HL-60 (cell line): ENCODE results near the gene UBE2E1.

Experiments
- DNase-seq, 2 experiments: peaks; one replicate each; pipeline ENCODE4 v3.0.0-alpha.2; 2010 to 2020; ENCODE audit warnings: low read depth in 1 of 2, low spot score in 1 of 2
- H3K27ac ChIP-seq: fragments of 250-450 bp; sonication (Bioruptor Pico); replicated peaks from 2 replicates; pipeline ENCODE4 v1.5.1; 2020; ENCODE audit warnings: mild to moderate bottlenecking, moderate library complexity
- H3K27me3 ChIP-seq: fragments of 250-450 bp; sonication (Bioruptor Pico); 2 replicates; pipeline ENCODE4 v1.5.1; 2021; ENCODE audit warnings: mild to moderate bottlenecking, moderate library complexity; ENCODE audit not compliant: insufficient read depth, poor library complexity, severe bottlenecking
- H3K4me3 ChIP-seq: replicated peaks from 2 replicates; pipeline ENCODE4 v1.5.1; 2011; ENCODE audit warnings: mild to moderate bottlenecking, control low read depth, low read length; ENCODE audit not compliant: insufficient read depth
- CTCF ChIP-seq: IDR thresholded peaks from one replicate; pipeline ENCODE4 v1.5.1; 2011; ENCODE audit warnings: low read length, control low read depth, inconsistent platforms; ENCODE audit not compliant: insufficient read depth
- GABPA ChIP-seq: IDR thresholded peaks from 2 replicates; pipeline ENCODE4 v1.6.1; 2012; ENCODE audit warnings: low read depth
- POLR2AphosphoS5 ChIP-seq: IDR thresholded peaks from 2 replicates; pipeline ENCODE4 v1.6.1; 2012; ENCODE audit warnings: low read depth
- REST ChIP-seq: IDR thresholded peaks from 2 replicates; pipeline ENCODE4 v1.6.1; 2012; ENCODE audit warnings: low read depth; ENCODE audit not compliant: insufficient replicate concordance
- SPI1 ChIP-seq: IDR thresholded peaks from 2 replicates; pipeline ENCODE4 v1.6.1; 2012; ENCODE audit warnings: low read depth, mild to moderate bottlenecking, borderline replicate concordance
- long read RNA-seq: library from polyadenylated mRNA; unstranded; transcript quantifications from one replicate; pipeline ENCODE4 v2.0.0, GENCODE V29; 2020

UBE2E1 gene
- long read RNA-seq, transcript UBE2E1-201 (6 exons, 1,511 nt) = major isoform, 64 of 94 reads
- long read RNA-seq, partial matches to known transcripts = 7 of 94 reads
- long read RNA-seq, other reads (novel, unspliced or antisense) = 20 of 94 reads

GRCh38 chr3:23805633-23806533 is at the start of gene UBE2E1:
Gene UBE2E1, plus strand, starts transcription at chr3:23805955. Its CDS starts 1,315 bp downstream, at chr3:23807270.
- DNase-seq = peak; percentile 63 to 87
- peak within 1 kb of the TSS; percentile 73 for H3K4me3 ChIP-seq
- no peaks in the 10 kb centered on the region for H3K27me3 ChIP-seq
- peak within 1 kb of the TSS; percentile 79 for H3K27ac ChIP-seq
- TF ChIP-seq CTCF (no peak), GABPA (no peak), POLR2AphosphoS5 (peak; percentile 83), REST (no peak), SPI1 (peak; percentile 93)

- H3K27me3 ChIP-seq = no peaks in the 10 kb centered on the region
- TF ChIP-seq SPI1 (no peak), GABPA (no peak)
- no peak for DNase-seq
- H3K4me3 ChIP-seq = no peak overlapping the region
- no peak overlapping the region for H3K27ac ChIP-seq
These were observed 49.4 kb upstream of the UBE2E1 start for GRCh38 chr3:23756206-23756840.

- no peak for DNase-seq
- H3K27ac ChIP-seq = no peak overlapping the region
- H3K4me3 ChIP-seq = no peak overlapping the region
- no peak for TF ChIP-seq SPI1
- TF ChIP-seq GABPA = no peak
- no peak for TF ChIP-seq POLR2AphosphoS5
- TF ChIP-seq REST = no peak
- no peak for TF ChIP-seq CTCF
- H3K27me3 ChIP-seq = no peaks in the 10 kb centered on the region
These were observed 47.4 kb upstream of the UBE2E1 start for GRCh38 chr3:23758253-23758838.

- peak in 1 of 2 experiments; percentile 32 for DNase-seq
- H3K27ac ChIP-seq = peak overlapping the region; percentile 62
- H3K4me3 ChIP-seq = no peak overlapping the region
- TF ChIP-seq POLR2AphosphoS5 (no peak), SPI1 (no peak), REST (no peak), GABPA (no peak), CTCF (no peak)
- H3K27me3 ChIP-seq = no peaks in the 10 kb centered on the region
These were observed 45.4 kb upstream of the UBE2E1 start for GRCh38 chr3:23760325-23760724.
